HuH-7.5 (cell line): ENCODE measurements around the gene HSPA12A.

Source experiments
- DNase-seq: peaks from one replicate; pipeline ENCODE4 v3.0.0; 2011; ENCODE audit warnings: low spot score

HSPA12A gene

DNA sequence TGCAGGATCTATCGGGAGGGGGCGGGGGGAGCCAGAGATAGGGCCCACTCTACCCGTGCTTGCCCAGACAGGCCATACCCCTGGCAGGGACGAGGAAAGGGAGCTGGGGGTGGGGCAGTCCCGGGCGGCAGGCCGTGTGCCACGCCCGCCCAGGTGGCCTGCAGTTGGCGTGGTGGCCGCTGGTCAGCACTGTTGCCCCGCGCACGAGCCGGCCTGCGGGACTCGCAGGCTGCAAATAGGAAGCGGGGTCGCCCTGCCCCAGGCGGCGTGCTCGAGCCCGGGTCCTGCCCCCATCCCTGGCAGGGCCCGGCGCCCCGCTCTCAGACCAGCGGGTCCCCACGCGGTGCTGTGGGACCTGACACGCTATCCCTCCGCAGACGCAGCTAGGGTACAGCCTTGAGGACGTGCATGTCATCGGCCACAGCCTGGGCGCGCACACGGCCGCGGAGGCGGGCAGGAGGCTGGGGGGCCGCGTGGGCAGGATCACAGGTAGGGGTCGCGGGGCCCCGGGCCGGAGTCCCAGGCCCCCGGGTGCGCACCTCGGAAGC is 114.9 kb downstream of the HSPA12A start:
- no peak for DNase-seq

DNA sequence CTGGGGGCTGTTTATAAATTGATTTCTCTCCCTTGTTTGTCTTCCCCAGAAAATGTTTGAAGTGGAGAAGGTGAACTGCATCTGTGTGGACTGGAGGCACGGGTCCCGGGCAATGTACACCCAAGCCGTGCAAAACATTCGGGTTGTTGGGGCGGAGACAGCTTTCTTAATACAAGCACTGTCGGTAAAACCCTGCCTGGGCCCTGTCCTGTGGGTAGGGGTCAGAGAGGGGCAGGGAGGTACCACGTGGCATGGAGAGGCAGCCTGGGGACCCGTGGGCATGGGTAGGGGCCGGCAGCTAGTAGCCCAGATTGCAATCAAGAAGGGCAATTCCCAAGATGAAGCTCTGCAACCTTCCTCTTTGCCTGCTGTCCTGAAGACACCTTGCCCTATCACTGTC is 115.6 kb downstream of the HSPA12A start:
- DNase-seq: no peak

DNA sequence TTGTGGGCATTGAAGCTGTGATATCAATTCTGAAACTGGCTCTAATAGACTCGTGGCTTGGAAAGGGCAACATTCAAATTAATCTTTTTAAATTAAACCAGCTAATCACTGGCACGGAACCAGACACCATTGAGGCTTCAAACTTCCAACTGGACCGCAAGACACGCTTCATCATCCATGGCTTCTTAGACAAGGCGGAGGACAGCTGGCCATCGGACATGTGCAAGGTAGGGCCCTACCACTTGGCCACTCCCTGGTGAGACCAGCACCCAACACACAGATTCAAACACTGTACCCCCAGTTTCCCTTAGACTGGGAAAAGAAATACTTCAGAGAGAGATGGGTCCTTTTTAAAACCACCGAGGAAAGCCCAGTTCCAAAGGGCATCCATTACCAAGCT is 116.5 kb downstream of the HSPA12A start:
- DNase-seq: no peak

DNA sequence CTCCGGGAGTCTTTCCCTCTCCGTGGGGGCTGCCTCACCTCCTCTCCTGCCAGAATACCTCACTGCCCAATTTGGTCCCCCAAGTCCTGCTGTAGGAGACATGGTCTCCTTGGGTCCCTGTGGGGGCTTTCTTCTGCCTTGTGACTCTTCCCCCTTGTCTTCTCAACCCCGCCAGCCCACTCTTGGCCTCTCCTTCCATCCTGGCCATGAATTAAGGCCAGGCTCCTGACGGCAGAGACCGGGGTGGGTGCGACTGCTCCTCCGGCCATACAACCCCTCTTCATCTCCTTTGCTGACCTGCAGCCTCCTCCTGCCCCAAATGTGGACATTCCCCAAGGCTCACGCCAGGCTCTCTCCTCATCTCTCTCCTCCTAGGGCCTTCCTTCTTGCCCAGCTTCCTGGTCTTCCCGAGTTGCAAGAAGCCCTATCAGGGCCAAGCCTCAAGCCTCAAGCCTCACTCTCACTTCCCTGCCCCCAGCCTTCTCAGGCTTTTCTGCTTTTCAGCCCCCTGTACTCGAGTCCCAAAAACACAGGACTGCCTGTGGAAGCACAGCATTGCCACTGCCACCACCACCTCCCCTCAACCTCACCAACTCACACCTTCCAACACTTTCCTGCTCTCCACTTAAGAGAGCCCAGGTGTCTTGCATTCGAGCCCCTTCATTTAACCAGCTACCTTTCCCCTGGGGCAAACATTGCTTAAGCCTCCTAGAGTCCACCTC is 120.3 kb downstream of the HSPA12A start:
- DNase-seq: no peak

DNA sequence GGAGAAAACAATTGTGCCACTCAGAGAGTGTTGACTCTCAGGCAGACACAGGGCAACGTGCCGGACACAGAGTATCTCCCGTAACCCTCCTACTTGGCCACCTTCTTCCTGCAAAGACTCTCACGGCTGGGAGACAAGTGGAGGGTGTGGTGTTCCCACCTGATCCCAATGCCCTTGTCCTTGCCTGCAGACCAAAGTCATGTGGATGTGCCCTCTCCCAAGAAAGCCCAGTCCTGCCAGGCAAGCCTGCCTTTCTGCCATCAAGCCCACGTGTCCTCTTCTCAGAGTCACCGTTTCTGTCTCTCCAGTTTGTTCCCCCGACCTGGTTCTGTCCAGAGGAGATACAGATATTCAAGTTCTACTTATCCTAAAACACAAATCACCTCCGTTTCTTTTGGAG is 120.9 kb downstream of the HSPA12A start:
- no peak for DNase-seq
